NT2/D1 (cell line): ENCODE measurements around the gene JMJD7.

ENCODE experiments used
- SUZ12 ChIP-seq: IDR thresholded peaks from 2 replicates; pipeline ENCODE4 v1.6.1; 2011; ENCODE audit not compliant: insufficient read length, insufficient read depth; ENCODE audit errors: extremely low read depth
- YY1 ChIP-seq: IDR thresholded peaks from 2 replicates; pipeline ENCODE4 v1.6.1; 2011; ENCODE audit not compliant: insufficient read length, insufficient read depth
- ZNF274 ChIP-seq: IDR thresholded peaks from 2 replicates; pipeline ENCODE4 v1.6.1; 2011; ENCODE audit warnings: mild to moderate bottlenecking, low read depth, low read length

GRCh38 chr15:41813426-41813825 is 14.5 kb upstream of the JMJD7 start:
- TF ChIP-seq ZNF274 (no peak), SUZ12 (no peak), YY1 (no peak)
